GM21576 (cell line): ENCODE results near the gene GABRE.

Experiments used
- ATAC-seq: cut with Tn5 transposase; IDR thresholded peaks from one replicate; pipeline ENCODE4 v1.9.1; 2021; ENCODE audit warnings: mild to moderate bottlenecking, moderate library complexity; ENCODE audit not compliant: unreplicated experiment

Gene GABRE

GRCh38 chrX:151974336-151975227 lies at the start of gene GABRE:
Gene GABRE, minus strand, starts transcription at chrX:151974676. Its CDS starts 51 bp downstream, at chrX:151974625.
- no peak for ATAC-seq

- ATAC-seq = no peak
These were observed 46.4 kb upstream of the GABRE start for GRCh38 chrX:152020888-152021287.

- no peak for ATAC-seq
These were observed 25.3 kb upstream of the GABRE start for GRCh38 chrX:151999813-152000212.

- no peak for ATAC-seq
These were observed 23.1 kb upstream of the GABRE start for GRCh38 chrX:151997539-151997938.

GRCh38 chrX:151996347-151996746 lies 21.9 kb upstream of the GABRE start:
- no peak for ATAC-seq

- no peak for ATAC-seq
These were observed 20.0 kb upstream of the GABRE start for GRCh38 chrX:151994476-151994875.

GRCh38 chrX:151988706-151989299 lies 14.3 kb upstream of the GABRE start:
- ATAC-seq = no peak

GRCh38 chrX:151987108-151987507 lies 12.6 kb upstream of the GABRE start:
- no peak for ATAC-seq

GRCh38 chrX:151985955-151986354 lies 11.5 kb upstream of the GABRE start:
- ATAC-seq = no peak

- ATAC-seq = no peak
These were observed 11.1 kb upstream of the GABRE start for GRCh38 chrX:151985531-151985930.

- no peak for ATAC-seq
These were observed 10.4 kb upstream of the GABRE start for GRCh38 chrX:151984902-151985301.

- no peak for ATAC-seq
These were observed 9.9 kb upstream of the GABRE start for GRCh38 chrX:151984328-151984727.

- no peak for ATAC-seq
These were observed 8.7 kb upstream of the GABRE start for GRCh38 chrX:151983186-151983585.

GRCh38 chrX:151982222-151982621 lies 7.7 kb upstream of the GABRE start:
- ATAC-seq = no peak

- no peak for ATAC-seq
These were observed 6.7 kb upstream of the GABRE start for GRCh38 chrX:151981129-151981528.

- no peak for ATAC-seq
These were observed 3.4 kb upstream of the GABRE start for GRCh38 chrX:151977923-151978322.

GRCh38 chrX:151977009-151977408 lies 2.5 kb upstream of the GABRE start:
- ATAC-seq = no peak

- no peak for ATAC-seq
These were observed 1.3 kb upstream of the GABRE start for GRCh38 chrX:151975736-151976275.

GRCh38 chrX:151975228-151975593 lies 735 bp upstream of the GABRE start:
- no peak for ATAC-seq

- no peak for ATAC-seq
These were observed 583 bp downstream of the GABRE start for GRCh38 chrX:151973851-151974335.

- ATAC-seq = no peak
These were observed 1.3 kb downstream of the GABRE start for GRCh38 chrX:151973060-151973661.

- ATAC-seq = no peak
These were observed 3.8 kb downstream of the GABRE start for GRCh38 chrX:151970661-151971060.
